Keratinocyte (primary cell): ENCODE results near the gene ITGB1BP1. TPM values are rescaled to one million over a fixed set of nuclear protein-coding genes. Genes with fewer than 3 reads are reported as not detected.
A peak's percentile ranks its signal among the peaks of the same experiment; 100 is the strongest.

Source experiments
- DNase-seq: peaks from one replicate; pipeline ENCODE4 v3.0.0-alpha.2; 2011; ENCODE audit warnings: low read depth, missing footprints, low spot score
- FAIRE-seq: peaks from 2 replicates; lab custom pipeline; 2011; peaks lifted over from hg19 to GRCh38; lab: Jason Lieb, UNC
- H2AFZ ChIP-seq: 2 replicates; pipeline ENCODE4 v1.6.0; 2012; ENCODE audit warnings: low read length, control low read depth, inconsistent platforms; ENCODE audit not compliant: control insufficient read depth
- H3K27ac ChIP-seq: 2 replicates; pipeline ENCODE4 v1.5.1; 2011; ENCODE audit warnings: low read length; ENCODE audit not compliant: control insufficient read depth, insufficient read depth
- H3K27me3 ChIP-seq: 3 replicates; pipeline ENCODE4 v1.6.0; 2011; ENCODE audit warnings: low read length; ENCODE audit not compliant: control insufficient read depth, insufficient read depth; ENCODE audit errors: extremely low read depth
- H3K36me3 ChIP-seq, 2 experiments: 2 replicates in 1 of 2; 3 replicates in 1 of 2; pipeline ENCODE4 v1.5.1; 2011; ENCODE audit warnings: low read length in 2 of 2, mild to moderate bottlenecking in 1 of 2; ENCODE audit not compliant: control insufficient read depth in 2 of 2, insufficient read depth in 2 of 2; ENCODE audit errors: extremely low read depth in 1 of 2
- H3K4me1 ChIP-seq: 3 replicates; pipeline ENCODE4 v1.5.1; 2011; ENCODE audit warnings: low read length; ENCODE audit not compliant: control insufficient read depth, insufficient read depth; ENCODE audit errors: extremely low read depth
- H3K4me2 ChIP-seq: 3 replicates; pipeline ENCODE4 v1.6.0; 2011; ENCODE audit warnings: low read depth, low read length; ENCODE audit not compliant: control insufficient read depth, insufficient read depth; ENCODE audit errors: extremely low read depth
- H3K4me3 ChIP-seq, 3 experiments: fragments of 200-600 bp in 1 of 3; sonication (generic) in 1 of 3; 2 replicates in 2 of 3; 3 replicates in 1 of 3; pipeline ENCODE4 v1.5.1; 2011 to 2016; ENCODE audit warnings: low read length in 3 of 3, mild to moderate bottlenecking in 3 of 3, control low read depth in 2 of 3, inconsistent platforms in 1 of 3, low read depth in 1 of 3, mixed read lengths in 1 of 3, mixed run types in 1 of 3, moderate library complexity in 1 of 3; ENCODE audit not compliant: control insufficient read depth in 2 of 3, insufficient read depth in 2 of 3; ENCODE audit errors: extremely low read depth in 1 of 3
- H3K79me2 ChIP-seq: 2 replicates; pipeline ENCODE4 v1.6.0; 2012; ENCODE audit warnings: low read length; ENCODE audit not compliant: control insufficient read depth, insufficient read depth
- H3K9ac ChIP-seq: 3 replicates; pipeline ENCODE4 v1.6.0; 2011; ENCODE audit warnings: low read length; ENCODE audit not compliant: control insufficient read depth, insufficient read depth; ENCODE audit errors: extremely low read depth
- H3K9me1 ChIP-seq: 3 replicates; pipeline ENCODE4 v1.6.0; 2011; ENCODE audit warnings: low read length; ENCODE audit not compliant: control insufficient read depth, insufficient read depth; ENCODE audit errors: extremely low read depth
- H3K9me3 ChIP-seq: 2 replicates; pipeline ENCODE4 v1.5.1; 2012; ENCODE audit warnings: low read depth, low read length; ENCODE audit not compliant: control insufficient read depth
- H4K20me1 ChIP-seq: 3 replicates; pipeline ENCODE4 v1.6.0; 2011; ENCODE audit warnings: low read length; ENCODE audit not compliant: control insufficient read depth, insufficient read depth; ENCODE audit errors: extremely low read depth
- EZH2 ChIP-seq: IDR thresholded peaks from one replicate; pipeline ENCODE4 v1.6.1; 2012; ENCODE audit warnings: inconsistent platforms, mild to moderate bottlenecking, low read length, moderate library complexity
- dilution Hi-C: fragments of 300-500 bp; cut with MboI; formaldehyde crosslinking; loops from one replicate; pipeline ENCODE4 v1.7.0; 2020; ENCODE audit warnings: low sequenced_read_pairs; ENCODE audit not compliant: extremely low pct_ligation_motif_present
- polyA plus RNA-seq, 5 experiments: library from polyadenylated mRNA; depleted of rRNA in 3 of 5; stranded (reverse) in 3 of 5; stranded (forward) in 1 of 5; unstranded in 1 of 5; fragments of >200 nt; gene quantifications; 1 replicate in 1 of 5; 2 replicates in 3 of 5; 3 replicates in 1 of 5; pipeline versions ENCODE4 v1.2.1 to v1.2.3, GENCODE V29; 2011 to 2012; ENCODE audit warnings: missing spikeins in 2 of 5, low read depth in 1 of 5, low replicate concordance in 1 of 5
- TF ChIP-seq, protein P1 (sequence below), 3 experiments: IDR thresholded peaks in 1 of 3; conservative IDR thresholded peaks in 1 of 3; optimal IDR thresholded peaks in 1 of 3; 2 replicates in 2 of 3; 3 replicates in 1 of 3; pipeline versions ENCODE3 to v1.5.1; 2011; ENCODE audit warnings: low read length in 3 of 3, mild to moderate bottlenecking in 3 of 3, moderate library complexity in 2 of 3, control low read depth in 1 of 3, inconsistent platforms in 1 of 3; ENCODE audit not compliant: insufficient read depth in 2 of 3; ENCODE audit errors: extremely low read depth in 1 of 3

Gene ITGB1BP1
- polyA plus RNA-seq, 1 donor (not counting 4 experiments of a cell fraction or from before 2014, with no cell fraction given), result 169 TPM

DNA sequence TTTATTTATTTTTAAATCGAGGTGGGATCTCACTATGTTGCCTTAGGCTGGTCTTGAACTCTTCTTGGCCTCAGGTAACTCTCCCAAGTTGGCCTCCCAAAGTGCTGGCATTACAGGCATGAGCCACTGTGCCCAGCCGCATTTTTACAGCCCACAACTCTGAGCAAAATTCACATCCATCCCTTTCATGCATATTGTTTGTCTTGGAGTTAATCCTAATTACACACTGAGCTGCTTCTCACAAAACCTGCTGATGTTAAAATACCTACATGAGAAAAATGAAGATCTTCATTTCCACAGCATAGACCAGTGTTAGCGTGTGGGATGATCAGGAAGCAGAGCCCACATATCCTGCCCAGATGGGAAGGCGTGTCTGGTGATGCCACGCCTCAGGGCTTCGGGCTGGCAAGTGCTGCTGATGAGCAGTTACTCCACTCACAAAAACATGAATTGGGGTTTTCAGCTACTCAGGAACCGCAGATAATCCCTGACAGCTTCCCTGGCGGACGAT, 14.6 kb downstream of the ITGB1BP1 start:
- no peak overlapping the region for H2AFZ ChIP-seq
- H3K4me2 ChIP-seq, result no peak overlapping the region
- no peaks in the 10 kb centered on the region for H3K27me3 ChIP-seq
- DNase-seq, result peak; percentile 35
- no peak overlapping the region for H3K9ac ChIP-seq
- H3K4me1 ChIP-seq, result no peaks in the 10 kb centered on the region
- no peak overlapping the region for H3K4me3 ChIP-seq
- H3K9me3 ChIP-seq, result no peaks in the 10 kb centered on the region
- peaks cover under 1% of the 10 kb centered on the region for H3K79me2 ChIP-seq
- dilution Hi-C loops, result no loop called here
- H4K20me1 ChIP-seq, result no peaks in the 10 kb centered on the region
- peaks cover 13 to 16% of the 10 kb centered on the region in 2 experiments for H3K36me3 ChIP-seq
- FAIRE-seq, result no peak
- no peak overlapping the region for H3K27ac ChIP-seq
- TF ChIP-seq, protein P1, sequence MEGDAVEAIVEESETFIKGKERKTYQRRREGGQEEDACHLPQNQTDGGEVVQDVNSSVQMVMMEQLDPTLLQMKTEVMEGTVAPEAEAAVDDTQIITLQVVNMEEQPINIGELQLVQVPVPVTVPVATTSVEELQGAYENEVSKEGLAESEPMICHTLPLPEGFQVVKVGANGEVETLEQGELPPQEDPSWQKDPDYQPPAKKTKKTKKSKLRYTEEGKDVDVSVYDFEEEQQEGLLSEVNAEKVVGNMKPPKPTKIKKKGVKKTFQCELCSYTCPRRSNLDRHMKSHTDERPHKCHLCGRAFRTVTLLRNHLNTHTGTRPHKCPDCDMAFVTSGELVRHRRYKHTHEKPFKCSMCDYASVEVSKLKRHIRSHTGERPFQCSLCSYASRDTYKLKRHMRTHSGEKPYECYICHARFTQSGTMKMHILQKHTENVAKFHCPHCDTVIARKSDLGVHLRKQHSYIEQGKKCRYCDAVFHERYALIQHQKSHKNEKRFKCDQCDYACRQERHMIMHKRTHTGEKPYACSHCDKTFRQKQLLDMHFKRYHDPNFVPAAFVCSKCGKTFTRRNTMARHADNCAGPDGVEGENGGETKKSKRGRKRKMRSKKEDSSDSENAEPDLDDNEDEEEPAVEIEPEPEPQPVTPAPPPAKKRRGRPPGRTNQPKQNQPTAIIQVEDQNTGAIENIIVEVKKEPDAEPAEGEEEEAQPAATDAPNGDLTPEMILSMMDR (optimal IDR thresholded peaks at IDR 0.05 in 1 of 3, IDR thresholded peaks at IDR 0.05 in 1 of 3, conservative IDR thresholded peaks at IDR 0.05 in 1 of 3; ENCODE audit: extremely low read depth in 1 of 3, insufficient read depth in 2 of 3, low read length in 3 of 3), result no peak
- no peak for TF ChIP-seq EZH2
- no peaks in the 10 kb centered on the region for H3K9me1 ChIP-seq

DNA sequence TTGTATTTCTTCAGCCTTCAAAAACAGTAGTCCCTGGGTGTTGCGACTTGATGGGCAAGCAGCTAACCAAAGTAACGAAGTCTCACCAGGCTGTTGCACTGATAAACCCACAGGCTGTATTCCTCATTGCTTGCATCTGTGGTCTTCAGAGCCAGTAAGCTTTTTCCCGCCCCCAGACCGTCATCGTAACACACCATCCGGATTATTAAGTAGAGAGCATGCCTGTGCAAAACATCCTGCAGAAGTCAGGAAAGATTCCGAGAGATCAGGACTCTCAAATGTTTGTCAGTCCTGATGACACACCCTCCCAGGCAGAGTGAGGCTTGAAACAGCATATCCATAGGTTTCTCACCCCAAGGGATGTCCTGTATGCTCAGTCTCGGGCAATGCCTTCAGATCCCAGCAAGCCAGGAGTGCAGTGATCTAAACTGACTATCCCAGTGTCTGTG, 15.9 kb downstream of the ITGB1BP1 start:
- dilution Hi-C loops, result no loop called here
- no peak overlapping the region for H2AFZ ChIP-seq
- H3K27me3 ChIP-seq, result no peaks in the 10 kb centered on the region
- no peaks in the 10 kb centered on the region for H3K9me3 ChIP-seq
- no peak overlapping the region for H3K27ac ChIP-seq
- H3K4me1 ChIP-seq, result no peaks in the 10 kb centered on the region
- peaks cover 16 to 18% of the 10 kb centered on the region in 2 experiments for H3K36me3 ChIP-seq
- FAIRE-seq (no peak), DNase-seq (no peak)
- no peaks in the 10 kb centered on the region for H3K9me1 ChIP-seq
- no peaks in the 10 kb centered on the region for H3K79me2 ChIP-seq
- TF ChIP-seq EZH2, result no peak
- TF ChIP-seq, protein P1 (optimal IDR thresholded peaks at IDR 0.05 in 1 of 3, IDR thresholded peaks at IDR 0.05 in 1 of 3, conservative IDR thresholded peaks at IDR 0.05 in 1 of 3; ENCODE audit: extremely low read depth in 1 of 3, insufficient read depth in 2 of 3, low read length in 3 of 3), result no peak
- no peak overlapping the region for H3K4me2 ChIP-seq
- no peak overlapping the region for H3K4me3 ChIP-seq
- H3K9ac ChIP-seq, result no peak overlapping the region
- H4K20me1 ChIP-seq, result no peaks in the 10 kb centered on the region
